H9 (cell line): ENCODE measurements around the gene VWC2L. TPM values are rescaled to one million over a fixed set of nuclear protein-coding genes. Genes with fewer than 3 reads are reported as not detected.

Source experiments
- DNase-seq: peaks from one replicate; pipeline ENCODE4 v3.0.0-alpha.2; 2017
- H2AFZ ChIP-seq: one replicate; pipeline ENCODE4 v1.6.1; 2013; ENCODE audit warnings: mild to moderate bottlenecking, low read length, control low read depth, moderate library complexity
- H2AK5ac ChIP-seq: 2 replicates; pipeline ENCODE4 v1.6.1; 2013; ENCODE audit warnings: low read length, control low read depth, mixed read lengths; ENCODE audit not compliant: insufficient read length
- H2BK120ac ChIP-seq: one replicate; pipeline ENCODE4 v1.6.1; 2013; ENCODE audit warnings: low read depth, mild to moderate bottlenecking, low read length, control low read depth, inconsistent platforms; ENCODE audit not compliant: poor library complexity, severe bottlenecking
- H2BK12ac ChIP-seq: 2 replicates; pipeline ENCODE4 v1.6.1; 2013; ENCODE audit warnings: low read length, control low read depth, mixed read lengths, low read depth; ENCODE audit not compliant: insufficient read length
- H2BK15ac ChIP-seq: 2 replicates; pipeline ENCODE4 v1.6.1; 2013; ENCODE audit warnings: low read depth, low read length, control low read depth
- H2BK20ac ChIP-seq: one replicate; pipeline ENCODE4 v1.6.1; 2013; ENCODE audit warnings: low read depth, mild to moderate bottlenecking, low read length, control low read depth, inconsistent platforms; ENCODE audit not compliant: poor library complexity, severe bottlenecking
- H2BK5ac ChIP-seq: 2 replicates; pipeline ENCODE4 v1.6.1; 2013; ENCODE audit warnings: low read length, control low read depth, mixed read lengths; ENCODE audit not compliant: insufficient read length
- H3K14ac ChIP-seq: 2 replicates; pipeline ENCODE4 v1.6.1; 2013; ENCODE audit warnings: low read length, control low read depth; ENCODE audit not compliant: insufficient read depth
- H3K18ac ChIP-seq: 2 replicates; pipeline ENCODE4 v1.6.1; 2013; ENCODE audit warnings: low read depth, mild to moderate bottlenecking, mixed read lengths, low read length, control low read depth; ENCODE audit not compliant: insufficient read length
- H3K23ac ChIP-seq: 2 replicates; pipeline ENCODE4 v1.6.1; 2013; ENCODE audit warnings: low read length, control low read depth, mixed read lengths, low read depth; ENCODE audit not compliant: insufficient read length
- H3K23me2 ChIP-seq: 2 replicates; pipeline ENCODE4 v1.6.1; 2013; ENCODE audit warnings: low read depth, mild to moderate bottlenecking, mixed read lengths, low read length, control low read depth; ENCODE audit not compliant: insufficient read length, poor library complexity, severe bottlenecking
- H3K27ac ChIP-seq: 2 replicates; pipeline ENCODE4 v1.5.1; 2013; ENCODE audit warnings: low read length, control low read depth, mixed read lengths, low read depth; ENCODE audit not compliant: insufficient read length
- H3K27me3 ChIP-seq: 2 replicates; pipeline ENCODE4 v1.6.1; 2013; ENCODE audit warnings: low read length, control low read depth, inconsistent platforms; ENCODE audit not compliant: insufficient read depth
- H3K4ac ChIP-seq: 2 replicates; pipeline ENCODE4 v1.6.1; 2013; ENCODE audit warnings: low read depth, mild to moderate bottlenecking, control low read depth, inconsistent platforms, low read length, moderate library complexity
- H3K4me1 ChIP-seq: 2 replicates; pipeline ENCODE4 v1.6.1; 2013; ENCODE audit warnings: low read length, control low read depth, inconsistent platforms; ENCODE audit not compliant: insufficient read depth
- H3K4me2 ChIP-seq: 2 replicates; pipeline ENCODE4 v1.6.1; 2013; ENCODE audit warnings: low read length, control low read depth, mixed read lengths; ENCODE audit not compliant: insufficient read length, insufficient read depth
- H3K56ac ChIP-seq: 2 replicates; pipeline ENCODE4 v1.6.1; 2013; ENCODE audit warnings: low read depth, mild to moderate bottlenecking, mixed read lengths, low read length, control low read depth; ENCODE audit not compliant: insufficient read length
- H3K79me1 ChIP-seq: 2 replicates; pipeline ENCODE4 v1.6.1; 2013; ENCODE audit warnings: low read depth, mild to moderate bottlenecking, moderate library complexity, low read length, control low read depth, inconsistent platforms; ENCODE audit not compliant: insufficient read depth, poor library complexity, severe bottlenecking
- H3K79me2 ChIP-seq: 2 replicates; pipeline ENCODE4 v1.6.1; 2013; ENCODE audit warnings: low read length, control low read depth, inconsistent platforms; ENCODE audit not compliant: insufficient read depth
- H3K9ac ChIP-seq: 2 replicates; pipeline ENCODE4 v1.6.1; 2013; ENCODE audit warnings: low read length, control low read depth, mixed read lengths; ENCODE audit not compliant: insufficient read length; ENCODE audit errors: extremely low read depth
- H3K9me3 ChIP-seq: one replicate; pipeline ENCODE4 v1.6.1; 2013; ENCODE audit warnings: low read depth, low read length, inconsistent platforms; ENCODE audit not compliant: control insufficient read depth
- H3T11ph ChIP-seq: one replicate; pipeline ENCODE4 v1.6.1; 2013; ENCODE audit warnings: mild to moderate bottlenecking, low read length, control low read depth, inconsistent platforms
- H4K20me1 ChIP-seq: one replicate; pipeline ENCODE4 v1.6.1; 2013; ENCODE audit not compliant: control insufficient read depth, insufficient read length, insufficient read depth
- H4K5ac ChIP-seq: 2 replicates; pipeline ENCODE4 v1.6.1; 2013; ENCODE audit warnings: low read depth, mild to moderate bottlenecking, mixed read lengths, low read length, control low read depth; ENCODE audit not compliant: insufficient read length
- H4K8ac ChIP-seq: replicated peaks from 2 replicates; pipeline ENCODE4 v1.6.1; 2013; ENCODE audit warnings: low read length, control low read depth, mixed read lengths, low read depth; ENCODE audit not compliant: insufficient read length
- H4K91ac ChIP-seq: 2 replicates; pipeline ENCODE4 v1.6.1; 2013; ENCODE audit warnings: low read depth, mild to moderate bottlenecking, moderate library complexity, mixed read lengths, low read length, control low read depth; ENCODE audit not compliant: insufficient read length
- H3K27ac Mint-ChIP-seq, 3 experiments: 2 replicates in 2 of 3; 3 replicates in 1 of 3; pipeline ENCODE4 v1.8.0; 2020 to 2021; ENCODE audit warnings: mixed read lengths in 3 of 3, mild to moderate bottlenecking in 1 of 3, moderate library complexity in 1 of 3
- H3K27me3 Mint-ChIP-seq: 2 replicates; pipeline ENCODE4 v1.8.0; 2021; ENCODE audit warnings: low read depth, mild to moderate bottlenecking, moderate library complexity, mixed read lengths
- H3K36me3 Mint-ChIP-seq, 3 experiments: 2 replicates in 2 of 3; 3 replicates in 1 of 3; pipeline ENCODE4 v1.8.0; 2020 to 2021; ENCODE audit warnings: low read depth in 3 of 3, mixed read lengths in 3 of 3; ENCODE audit not compliant: insufficient read depth in 1 of 3
- H3K4me1 Mint-ChIP-seq, 2 experiments: 2 replicates each; pipeline ENCODE4 v1.8.0; 2020; ENCODE audit warnings: mixed read lengths in 2 of 2
- H3K4me3 Mint-ChIP-seq, 2 experiments: 2 replicates in 1 of 2; 3 replicates in 1 of 2; pipeline ENCODE4 v1.8.0; 2020 to 2021; ENCODE audit warnings: mild to moderate bottlenecking in 2 of 2, mixed read lengths in 2 of 2, moderate library complexity in 1 of 2
- H3K9me3 Mint-ChIP-seq, 2 experiments: 2 replicates in 1 of 2; 3 replicates in 1 of 2; pipeline ENCODE4 v1.8.0; 2020; ENCODE audit warnings: mild to moderate bottlenecking in 2 of 2, mixed read lengths in 2 of 2, moderate library complexity in 1 of 2
- CTCF ChIP-seq: fragments of 200-600 bp; sonication (generic); conservative IDR thresholded peaks from 3 replicates; pipeline ENCODE4 v1.8.0; 2021; ENCODE audit warnings: antibody characterized with exemption, mild to moderate bottlenecking
- WGBS: extraction: QIAGEN DNeasy Blood & Tissue Kit; methylation state at CpG from one replicate; pipeline ENCODE4 v1.1.7; 2013; ENCODE audit warnings: missing lambda C conversion rate, low lambda C conversion rate, mixed read lengths; ENCODE audit not compliant: insufficient read length; ENCODE audit errors: extremely low coverage; 5-methylcytosine and 5-hydroxymethylcytosine counted together
- total RNA-seq: library from RNA; stranded (reverse); gene quantifications from 2 replicates; pipeline ENCODE4 v1.2.1, GENCODE V29; 2021

VWC2L gene
- total RNA-seq, 1 experiment from 2014 or later: not detected

DNA sequence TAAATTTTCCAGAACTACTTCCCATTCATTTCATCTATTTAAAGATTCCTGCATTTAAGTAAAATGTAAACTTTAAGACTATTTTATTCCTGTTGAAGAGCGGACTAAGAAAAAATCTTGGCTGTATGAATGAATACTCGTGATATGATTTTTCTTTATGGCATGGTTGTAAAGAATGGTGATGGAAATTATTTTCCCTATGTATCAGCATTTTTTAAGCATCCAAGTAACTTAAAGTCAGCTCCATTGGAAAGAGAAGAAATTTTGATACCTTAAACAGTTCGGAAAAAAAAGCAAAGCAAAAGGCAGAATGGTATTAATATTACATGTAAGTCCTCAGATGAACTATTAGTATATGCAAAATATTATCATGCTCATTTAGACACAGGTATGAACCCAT is 58.9 kb downstream of the VWC2L start:
- no peaks in the 10 kb centered on the region for H3K27me3 Mint-ChIP-seq
- no peak overlapping the region for H2BK20ac ChIP-seq
- no peak overlapping the region for H3K56ac ChIP-seq
- no peak overlapping the region for H2BK5ac ChIP-seq
- no peak overlapping the region for H4K8ac ChIP-seq
- H3K4ac ChIP-seq: no peak overlapping the region
- H3K23ac ChIP-seq: no peak overlapping the region
- no peak overlapping the region for H3K4me2 ChIP-seq
- no peaks in the 10 kb centered on the region for H3K36me3 Mint-ChIP-seq
- no peaks in the 10 kb centered on the region for H3K23me2 ChIP-seq
- no peak overlapping the region for H3K4me3 Mint-ChIP-seq
- no peak overlapping the region for H4K5ac ChIP-seq
- no peak overlapping the region for H3K27ac ChIP-seq
- no peak for TF ChIP-seq CTCF
- H3K14ac ChIP-seq: no peak overlapping the region
- H2BK12ac ChIP-seq: no peak overlapping the region
- no peak overlapping the region for H4K91ac ChIP-seq
- H3K79me1 ChIP-seq: no peaks in the 10 kb centered on the region
- H3T11ph ChIP-seq: no peak overlapping the region
- WGBS: no CpG with 5 or more reads among the region's 3 CpGs
- H2AFZ ChIP-seq: no peak overlapping the region
- no peaks in the 10 kb centered on the region for H3K27me3 ChIP-seq
- no peaks in the 10 kb centered on the region for H4K20me1 ChIP-seq
- H3K4me1 Mint-ChIP-seq: no peaks in the 10 kb centered on the region
- no peak overlapping the region for H2BK120ac ChIP-seq
- no peak overlapping the region for H3K27ac Mint-ChIP-seq
- no peak for DNase-seq
- no peaks in the 10 kb centered on the region for H3K9me3 Mint-ChIP-seq
- no peaks in the 10 kb centered on the region for H3K4me1 ChIP-seq
- no peak overlapping the region for H2AK5ac ChIP-seq
- no peak overlapping the region for H3K18ac ChIP-seq
- H2BK15ac ChIP-seq: no peak overlapping the region
- H3K9ac ChIP-seq: no peak overlapping the region
- H3K9me3 ChIP-seq: no peaks in the 10 kb centered on the region
- H3K79me2 ChIP-seq: no peaks in the 10 kb centered on the region
